SH-SY5Y (cell line): ENCODE measurements around the gene VWA1.

Experiments
- GATA2 ChIP-seq: IDR thresholded peaks from 2 replicates; pipeline ENCODE4 v1.6.1; 2011; ENCODE audit warnings: mild to moderate bottlenecking, low read depth, low read length
- GATA3 ChIP-seq: IDR thresholded peaks from 2 replicates; pipeline ENCODE4 v1.6.1; 2011; ENCODE audit warnings: low read depth, mild to moderate bottlenecking, low read length, moderate library complexity

GRCh38 chr1:1424707-1425106 lies 10.8 kb upstream of the VWA1 start:
- TF ChIP-seq GATA2 (no peak), GATA3 (no peak)
